Stimulated activated CD8-positive, alpha-beta memory T cell treated with anti-CD3 and anti-CD28 coated beads, Interleukin-15, amount 100 ng/mL, for 48 hours (primary cell): ENCODE data around the gene PLTP.
"Not testable (repeated sequence)": the region's sequence is repeated elsewhere in the genome, so short reads cannot be mapped to it uniquely, and the experiment has no call there.

Source experiments
- DNase-seq, 2 donors: peaks; one replicate each; pipeline ENCODE4 v3.0.0-alpha.2; 2020; ENCODE audit warnings: low read depth in 2 of 2

The PLTP gene

DNA sequence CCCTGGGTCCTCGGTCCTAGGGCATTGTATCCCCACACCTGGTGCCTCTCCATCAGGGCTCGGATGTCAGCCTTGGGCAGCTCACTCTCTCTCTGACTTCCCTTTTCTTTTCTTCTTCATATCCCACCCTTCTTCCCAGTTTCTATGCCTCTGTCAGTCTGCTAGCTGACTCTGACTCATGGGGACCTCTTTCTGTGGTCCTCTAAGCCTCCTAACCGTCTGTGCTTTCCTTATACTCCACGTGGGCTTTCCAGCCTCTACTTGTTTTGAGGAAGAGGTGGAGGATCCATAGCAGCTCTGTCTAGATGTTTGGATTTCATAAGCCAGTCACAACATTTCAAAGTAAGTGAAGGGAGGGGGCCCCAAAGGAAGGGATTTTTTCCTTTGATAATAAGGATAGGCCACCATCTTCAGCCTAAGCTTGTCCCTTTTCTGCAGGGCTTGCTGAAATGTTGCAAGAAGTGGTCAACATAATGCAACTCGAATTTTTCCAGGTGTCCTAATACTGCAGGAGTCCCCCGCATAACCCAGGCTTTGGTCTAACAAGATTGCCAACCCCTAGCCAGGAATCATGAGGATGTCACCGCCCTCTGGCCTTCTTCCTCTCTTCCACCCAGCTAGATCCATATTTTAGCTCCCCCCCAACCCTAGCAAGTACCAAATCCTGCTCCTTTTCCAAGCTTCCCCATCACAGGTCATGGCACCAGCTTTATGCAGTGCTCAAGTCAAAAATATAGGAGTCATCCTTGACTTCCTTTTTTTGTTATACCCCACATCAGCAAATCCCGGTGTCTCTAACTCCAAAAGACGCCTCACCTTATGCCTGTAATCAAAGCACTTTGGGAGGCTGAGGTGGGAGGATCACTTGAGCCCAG, 8.7 kb upstream of the PLTP start:
- no peak for DNase-seq

DNA sequence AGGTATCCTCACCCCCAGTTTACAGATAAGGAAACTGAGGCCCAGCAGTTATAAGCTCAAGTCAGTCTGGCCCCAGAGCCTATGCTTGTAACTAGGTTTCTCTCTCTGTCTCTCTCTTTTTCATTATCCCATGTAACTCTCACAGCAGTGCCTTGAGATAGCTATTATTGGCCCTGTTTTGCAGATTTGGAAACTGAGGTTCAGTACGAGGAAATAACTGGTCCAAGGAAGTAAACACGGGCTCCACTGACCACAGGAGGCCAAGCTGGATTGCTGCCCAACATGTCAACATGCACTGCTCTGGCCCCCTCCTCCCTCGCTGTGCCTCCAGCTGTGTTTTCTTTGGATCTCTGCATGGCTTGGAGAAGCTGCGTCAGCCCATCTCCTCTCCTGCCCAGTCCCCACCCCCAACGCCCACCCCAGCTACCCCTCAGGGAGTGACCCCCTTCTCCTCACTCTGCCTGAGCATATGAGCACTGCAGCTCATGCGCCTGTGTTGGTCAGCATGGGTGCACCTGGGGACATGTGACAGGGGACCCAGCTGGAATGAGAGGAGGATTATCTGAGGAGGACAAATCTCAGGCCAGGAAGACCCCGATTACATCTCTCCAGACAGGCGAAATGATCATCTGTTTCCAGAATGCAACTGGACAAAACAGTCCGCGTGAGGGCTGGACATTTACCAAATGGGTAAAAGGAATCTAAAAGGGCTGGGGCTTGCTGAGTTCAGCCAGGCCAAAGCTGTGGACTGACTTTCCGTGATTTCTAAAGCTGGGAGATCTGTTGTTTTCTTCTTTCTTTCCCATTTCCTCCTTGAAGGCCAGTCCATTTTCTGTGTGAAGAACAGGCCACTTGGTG, 7.8 kb upstream of the PLTP start:
- no peak for DNase-seq

DNA sequence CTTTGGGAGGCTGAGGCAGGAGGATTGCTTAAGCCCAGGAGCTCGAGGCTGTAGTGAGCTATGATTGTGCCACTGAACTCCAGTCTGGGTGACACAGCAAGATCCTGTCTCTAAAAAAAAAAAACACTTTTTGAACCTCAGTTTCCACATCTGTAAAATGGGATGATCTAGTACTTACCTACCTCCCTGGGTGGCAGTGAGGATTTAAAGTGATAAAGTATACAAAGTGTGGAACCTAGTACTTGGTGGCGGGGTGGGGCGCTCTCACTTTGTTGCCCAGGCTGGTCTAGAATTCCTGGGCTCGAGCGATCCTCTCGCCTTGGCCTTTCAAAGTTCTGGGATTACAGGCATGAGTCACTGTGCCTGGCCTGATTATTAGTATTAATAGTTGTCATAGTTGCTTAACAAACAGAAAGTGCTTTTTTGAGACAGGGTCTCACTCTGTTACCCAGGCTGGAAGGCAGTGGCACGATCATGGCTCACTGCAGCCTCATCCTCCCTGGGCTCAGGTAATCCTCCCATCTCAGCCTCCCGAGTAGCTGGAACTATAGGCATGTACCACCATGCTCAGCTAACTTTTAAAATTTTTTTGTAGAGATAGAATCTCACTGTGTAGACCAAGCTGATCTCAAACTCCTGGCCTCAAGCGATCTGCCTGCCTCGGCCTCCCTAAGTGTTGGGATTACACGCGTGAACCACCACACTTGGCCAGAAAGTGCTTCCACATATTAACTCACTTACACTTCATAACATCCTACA, 7.0 kb upstream of the PLTP start:
- no peak for DNase-seq

GRCh38 chr20:45918182-45918737, 6.3 kb upstream of the PLTP start:
- no peak for DNase-seq

GRCh38 chr20:45917790-45918141, 5.8 kb upstream of the PLTP start:
- no peak for DNase-seq

- DNase-seq: no peak
Observed at GRCh38 chr20:45913116-45913515, 1.2 kb upstream of the PLTP start.

DNA sequence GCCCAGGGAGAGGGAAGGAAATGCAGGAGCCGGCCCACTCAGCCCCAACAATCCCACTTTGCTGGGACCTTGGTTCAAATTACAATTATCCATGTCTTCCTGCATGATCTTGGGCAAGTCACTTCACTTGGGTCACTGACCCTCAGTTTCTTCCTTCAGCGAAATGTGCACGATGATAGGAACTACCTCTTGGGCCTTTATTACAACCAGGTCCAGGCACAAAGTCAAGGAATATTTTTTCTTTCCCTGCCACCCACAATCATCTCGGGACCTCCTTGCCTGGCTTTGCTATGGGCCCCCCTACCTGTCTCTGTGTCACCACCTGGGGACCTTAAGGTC, 358 bp upstream of the PLTP start:
- no peak for DNase-seq

DNA sequence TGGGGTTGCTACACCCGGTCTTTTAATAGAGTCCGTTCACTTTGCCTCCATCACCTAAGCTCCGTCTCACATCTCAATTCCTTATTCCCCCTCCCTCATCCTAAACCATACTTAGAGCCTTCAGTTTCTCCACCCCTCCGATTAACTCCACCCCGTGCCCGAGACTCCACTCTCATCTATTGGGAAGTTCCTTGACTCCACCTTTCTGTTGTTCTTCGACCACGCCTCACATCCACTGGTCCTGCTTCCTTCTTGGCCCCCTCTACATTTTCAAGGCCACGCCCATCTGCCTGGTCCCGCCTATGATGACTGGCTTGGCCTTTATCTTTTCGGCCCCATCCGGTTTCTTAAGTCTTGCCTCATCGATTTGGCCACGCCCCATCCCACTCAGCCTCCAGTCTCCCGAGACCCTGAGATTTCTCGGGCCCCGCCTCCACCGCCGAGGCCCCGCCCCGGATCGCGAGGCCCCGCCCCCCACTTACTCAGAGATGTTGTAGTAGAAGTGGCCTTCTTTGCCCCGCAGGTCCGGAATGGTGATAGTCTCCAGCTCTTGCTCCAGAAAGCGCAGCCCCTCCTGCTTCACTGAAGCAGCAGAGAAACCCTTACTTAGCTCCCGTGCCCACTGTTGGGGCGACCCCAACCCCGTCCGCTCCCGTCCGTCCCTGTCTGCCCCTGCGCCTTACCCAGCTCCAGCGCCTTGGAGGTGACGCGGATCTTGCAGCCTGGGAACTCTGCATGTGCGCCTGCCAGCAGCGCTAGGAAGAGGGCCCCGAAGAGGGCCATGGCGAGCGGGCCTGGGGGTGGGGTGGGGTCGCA, 1.1 kb downstream of the PLTP start:
- DNase-seq: peak; percentile 96 to 98

GRCh38 chr20:45909817-45910669, 1.9 kb downstream of the PLTP start:
- no peak for DNase-seq

DNA sequence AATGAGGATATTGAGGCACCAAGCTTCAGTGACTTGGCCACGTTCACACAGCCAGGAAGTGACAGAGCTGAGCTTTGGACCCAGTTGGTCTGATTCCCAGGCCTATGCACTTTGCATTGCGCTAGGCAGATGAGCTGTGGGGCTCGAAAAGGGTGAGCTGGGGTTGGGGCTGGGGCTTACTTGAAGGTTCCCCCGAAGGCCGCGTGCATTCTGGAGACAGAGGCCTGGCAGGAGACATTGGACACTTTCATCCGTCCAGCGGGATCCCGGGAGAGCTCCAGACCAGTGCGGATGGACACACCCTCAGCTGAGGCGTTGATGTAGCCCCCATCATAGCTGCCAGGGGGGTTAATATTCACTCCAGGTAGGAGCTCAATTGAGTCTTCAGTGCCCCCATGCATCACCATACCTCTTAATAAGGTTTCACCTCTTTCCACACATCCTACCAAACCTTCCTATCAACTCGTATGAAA, 2.6 kb downstream of the PLTP start:
- DNase-seq: no peak

- DNase-seq: no peak
Observed at GRCh38 chr20:45908084-45908483, 3.9 kb downstream of the PLTP start.

GRCh38 chr20:45907219-45907948, 4.6 kb downstream of the PLTP start:
- DNase-seq: no peak

DNA sequence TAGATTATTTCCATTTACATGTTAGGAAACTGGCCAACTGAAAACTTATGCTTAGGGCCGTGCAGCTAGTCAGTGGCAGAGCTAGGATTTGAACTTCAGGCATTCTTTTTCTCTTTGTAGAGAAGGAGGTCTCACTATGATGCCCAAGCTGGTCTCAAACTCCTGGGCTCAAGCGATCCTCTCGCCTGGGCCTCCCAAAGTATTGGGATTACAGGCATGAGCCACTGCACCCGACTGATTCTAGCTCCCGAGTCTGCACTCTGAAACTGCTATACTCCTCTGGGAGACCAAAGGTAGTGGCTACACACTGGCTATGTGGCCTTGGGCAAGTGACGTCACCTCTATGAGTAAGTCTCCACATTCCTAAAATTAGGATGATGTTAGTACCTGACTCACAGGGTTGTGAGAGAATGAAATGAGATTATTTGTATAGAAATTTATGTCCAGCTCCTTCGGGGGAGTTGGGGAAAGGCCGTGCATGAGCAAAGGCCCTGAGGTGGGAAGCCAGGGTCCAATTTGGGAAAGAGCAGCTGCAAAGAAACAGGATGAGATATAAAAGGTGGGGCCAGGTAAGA, 6.4 kb downstream of the PLTP start:
- DNase-seq: no peak

- DNase-seq: no peak
Observed at GRCh38 chr20:45904583-45905504, 7.1 kb downstream of the PLTP start.

DNA sequence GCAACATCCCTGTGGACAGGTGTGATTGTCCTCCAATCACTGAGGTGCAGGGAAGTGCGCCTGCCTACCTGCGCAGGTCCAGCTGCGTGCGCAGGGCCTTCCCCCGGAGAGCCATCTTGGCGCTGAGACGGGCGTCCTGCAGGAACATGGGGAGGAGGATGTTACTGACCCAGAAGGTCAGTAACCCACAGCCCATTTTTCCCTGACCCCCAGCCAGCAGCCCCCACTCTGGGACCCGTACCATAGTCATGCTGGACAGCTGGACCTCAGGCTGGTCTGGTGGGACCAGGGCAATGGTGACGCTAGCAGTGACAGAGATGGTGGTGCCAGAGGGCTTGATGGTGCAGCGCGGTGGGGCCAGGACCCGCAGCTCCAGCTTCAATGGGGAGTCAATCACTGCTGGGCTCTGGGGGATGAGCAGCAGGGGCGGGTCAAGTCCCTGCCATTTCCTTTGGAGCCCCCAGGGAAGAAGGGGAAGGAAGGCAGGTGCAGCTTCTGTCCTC, 9.7 kb downstream of the PLTP start:
- no peak for DNase-seq

DNA sequence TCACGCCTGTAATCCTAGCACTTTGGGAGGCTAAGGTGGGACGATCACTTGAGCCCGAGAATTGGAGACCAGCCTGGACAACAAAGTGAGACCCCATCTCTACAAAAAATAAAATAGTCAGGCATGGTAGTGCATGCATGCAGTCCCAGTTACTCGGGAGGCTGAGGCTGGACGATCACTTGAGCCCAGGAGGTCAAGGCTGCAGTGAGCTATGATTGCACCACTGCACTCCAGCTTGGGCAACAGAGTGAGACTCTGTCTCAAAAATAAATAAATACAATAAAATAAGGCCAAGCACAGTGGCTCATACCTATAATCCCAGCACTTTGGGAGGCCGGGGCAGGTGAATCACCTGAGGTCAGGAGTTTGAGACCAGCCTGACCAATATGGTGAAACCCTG, 10.6 kb downstream of the PLTP start:
- not testable (repeated sequence) for DNase-seq

GRCh38 chr20:45899046-45899835, 12.7 kb downstream of the PLTP start:
- no peak for DNase-seq
